B cell (primary cell): ENCODE data around the gene SLC12A1. TPM values are rescaled to one million over a fixed set of nuclear protein-coding genes. Genes with fewer than 3 reads are reported as not detected.

Source experiments
- ATAC-seq: fragments of 200-7000 bp; cut with Tn5 transposase; one replicate; pipeline ENCODE4 v1.10.0; 2021; ENCODE audit warnings: low read depth, mild to moderate bottlenecking, moderate number of reproducible peaks, moderate library complexity
- CTCF ChIA-PET: fragments of 350-600 bp; sonication (Branson Sonifier 250); formaldehyde crosslinking; loops from one replicate; lab custom pipeline; 2021; ENCODE audit warnings: antibody characterized with exemption, inconsistent platforms; lab: Charles Lee
- POLR2A ChIA-PET: fragments of 350-600 bp; sonication (Branson Sonifier 250); formaldehyde crosslinking; loops from one replicate; lab custom pipeline; 2021; ENCODE audit warnings: antibody characterized with exemption; lab: Charles Lee
- DNase-seq: peaks from one replicate; pipeline ENCODE4 v3.0.0; 2013
- H2AFZ ChIP-seq: 2 replicates; pipeline ENCODE4 v1.6.1; 2012; ENCODE audit warnings: mild to moderate bottlenecking, low read depth, low read length; ENCODE audit not compliant: insufficient read depth, poor library complexity, severe bottlenecking
- H3K27ac ChIP-seq, 2 donors: 1 replicate in 1 of 2; 2 replicates in 1 of 2; pipeline ENCODE4 v1.5.1; 2012 to 2013; ENCODE audit warnings: low read length in 2 of 2, mild to moderate bottlenecking in 2 of 2, moderate library complexity in 1 of 2
- H3K27me3 ChIP-seq, 4 experiments: fragments of 200-600 bp in 1 of 4; sonication (generic) in 1 of 4; replicated peaks in 1 of 4; 1 replicate in 2 of 4; 2 replicates in 2 of 4; pipeline versions ENCODE4 v1.6.1 to v1.7.0; 2013 to 2016; ENCODE audit warnings: low read length in 3 of 4, mild to moderate bottlenecking in 2 of 4, mixed read lengths in 1 of 4, moderate library complexity in 1 of 4; ENCODE audit not compliant: insufficient read depth in 4 of 4, control insufficient read depth in 3 of 4; ENCODE audit errors: control extremely low read depth in 1 of 4
- H3K36me3 ChIP-seq, 2 experiments: replicated peaks in 1 of 2; 1 replicate in 1 of 2; 2 replicates in 1 of 2; pipeline versions ENCODE4 v1.6.1 to v1.7.1; 2013; ENCODE audit warnings: low read length in 1 of 2; ENCODE audit not compliant: insufficient read depth in 2 of 2, control insufficient read depth in 1 of 2; ENCODE audit errors: control extremely low read depth in 1 of 2, extremely low read depth in 1 of 2
- H3K4me1 ChIP-seq, 2 donors: fragments of 200-600 bp in 1 of 2; sonication (generic) in 1 of 2; 1 replicate in 1 of 2; 2 replicates in 1 of 2; pipeline versions ENCODE4 v1.5.1 to v1.6.1; 2013 to 2017; ENCODE audit warnings: low read length in 2 of 2; ENCODE audit not compliant: control insufficient read depth in 2 of 2, insufficient read depth in 2 of 2
- H3K4me2 ChIP-seq: replicated peaks from 2 replicates; pipeline ENCODE3; 2012; ENCODE audit warnings: mild to moderate bottlenecking, low read depth, low read length; ENCODE audit not compliant: poor library complexity, severe bottlenecking
- H3K4me3 ChIP-seq, 5 experiments: fragments of 200-600 bp in 1 of 5; sonication (generic) in 1 of 5; 1 replicate in 3 of 5; 2 replicates in 2 of 5; pipeline versions ENCODE4 v1.5.1 to v1.7.0; 2011 to 2016; ENCODE audit warnings: low read length in 4 of 5, mild to moderate bottlenecking in 4 of 5, low read depth in 2 of 5, control low read depth in 1 of 5, moderate library complexity in 1 of 5; ENCODE audit not compliant: insufficient read depth in 1 of 5; ENCODE audit errors: control extremely low read depth in 1 of 5, extremely low read depth in 1 of 5
- H3K79me2 ChIP-seq: fragments of 200-600 bp; sonication (generic); one replicate; pipeline ENCODE4 v1.6.0; 2016; ENCODE audit warnings: low read length; ENCODE audit not compliant: control insufficient read depth, insufficient read depth
- H3K9ac ChIP-seq: fragments of 200-600 bp; sonication (generic); 2 replicates; pipeline ENCODE4 v1.6.1; 2017; ENCODE audit warnings: mild to moderate bottlenecking, low read length, moderate library complexity
- H3K9me3 ChIP-seq, 3 donors: one replicate each; pipeline versions ENCODE4 v1.6.1 to v1.7.1; 2013; ENCODE audit warnings: low read length in 2 of 3; ENCODE audit not compliant: control insufficient read depth in 2 of 3, insufficient read depth in 1 of 3; ENCODE audit errors: control extremely low read depth in 1 of 3
- H4K20me1 ChIP-seq: 2 replicates; pipeline ENCODE4 v1.6.0; 2012; ENCODE audit warnings: mild to moderate bottlenecking, low read length; ENCODE audit not compliant: insufficient read depth, control insufficient read depth, poor library complexity, severe bottlenecking
- H3K27ac Mint-ChIP-seq: one replicate; pipeline ENCODE4 v1.8.0; 2021; ENCODE audit warnings: mixed read lengths
- H3K27me3 Mint-ChIP-seq: one replicate; pipeline ENCODE4 v1.8.0; 2021; ENCODE audit warnings: mixed read lengths
- H3K4me1 Mint-ChIP-seq: one replicate; pipeline ENCODE4 v1.8.0; 2021; ENCODE audit warnings: mixed read lengths
- H3K4me3 Mint-ChIP-seq: one replicate; pipeline ENCODE4 v1.8.0; 2021; ENCODE audit warnings: mixed read lengths
- H3K9me3 Mint-ChIP-seq: one replicate; pipeline ENCODE4 v1.8.0; 2022; ENCODE audit warnings: mixed read lengths; ENCODE audit not compliant: insufficient read depth
- EZH2 ChIP-seq: IDR thresholded peaks from 2 replicates; pipeline ENCODE4 v1.6.1; 2012; ENCODE audit warnings: borderline replicate concordance, low read depth, mild to moderate bottlenecking, moderate library complexity, low read length; ENCODE audit not compliant: insufficient read depth, poor library complexity, severe bottlenecking
- WGBS: methylation state at CpG from one replicate; pipeline ENCODE4 v1.1.5; 2013; ENCODE audit warnings: missing lambda C conversion rate; ENCODE audit not compliant: insufficient coverage; 5-methylcytosine and 5-hydroxymethylcytosine counted together
- intact Hi-C: fragments of 100-400 bp; cut with micrococcal nuclease; formaldehyde crosslinking; loops from one replicate; pipeline ENCODE4 v1.10.0; 2022
- polyA plus RNA-seq: library from polyadenylated mRNA; depleted of rRNA; stranded (reverse); fragments of >200 nt; gene quantifications from 2 replicates; pipeline ENCODE4 v1.2.3, GENCODE V29; 2012
- total RNA-seq, 2 donors: library from RNA; stranded (reverse); fragments of 120-200 nt in 1 of 2; gene quantifications; 1 replicate in 1 of 2; 2 replicates in 1 of 2; pipeline versions ENCODE4 v1.2.3 to v1.2.4, GENCODE V29; 2013 to 2022
- TF ChIP-seq, protein P1 (sequence below): fragments of 200-600 bp; IDR thresholded peaks from one replicate; pipeline ENCODE4 v1.8.0; 2022; ENCODE audit warnings: antibody characterized with exemption, mild to moderate bottlenecking

SLC12A1 gene
- total and polyA plus RNA-seq, 2 donors (not counting 1 experiment from before 2014, with no cell fraction given) = not detected

DNA sequence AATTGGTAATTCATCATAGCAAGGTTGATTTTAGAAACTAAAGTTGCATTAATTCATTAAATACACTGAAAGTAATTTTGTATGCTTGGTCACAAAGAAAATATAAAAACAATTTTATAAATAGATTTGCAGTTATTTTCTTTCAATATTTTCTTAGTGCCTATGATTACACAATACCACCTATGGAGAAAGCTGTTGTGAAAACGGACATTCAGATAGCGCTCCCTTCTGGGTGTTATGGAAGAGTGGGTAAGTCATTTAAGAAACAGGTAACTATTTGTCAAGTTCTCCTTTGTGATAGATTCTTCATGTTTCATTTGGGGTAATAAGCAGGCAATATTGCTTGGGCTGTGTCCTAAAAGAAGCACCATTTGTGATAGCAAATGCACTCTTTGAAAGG lies 128.2 kb downstream of the SLC12A1 start:
- Histone ChIP-seq H2AFZ (no peak overlapping the region), H3K4me2 (no peak overlapping the region), H3K9ac (no peak overlapping the region), H3K27me3 (no peaks in the 10 kb centered on the region), H3K4me1 (peaks cover 10 to 14% of the 10 kb centered on the region in 2 donors), H4K20me1 (no peaks in the 10 kb centered on the region), H3K79me2 (no peaks in the 10 kb centered on the region), H3K4me3 (no peak overlapping the region), H3K9me3 (no peaks in the 10 kb centered on the region), H3K27ac (no peak overlapping the region), H3K36me3 (peaks cover 6 to 15% of the 10 kb centered on the region in 2 experiments)
- no peak for DNase-seq
- peaks cover 17% of the 10 kb centered on the region for H3K4me1 Mint-ChIP-seq
- intact Hi-C loops = no loop called here
- TF ChIP-seq EZH2 = no peak
- TF ChIP-seq, protein P1, sequence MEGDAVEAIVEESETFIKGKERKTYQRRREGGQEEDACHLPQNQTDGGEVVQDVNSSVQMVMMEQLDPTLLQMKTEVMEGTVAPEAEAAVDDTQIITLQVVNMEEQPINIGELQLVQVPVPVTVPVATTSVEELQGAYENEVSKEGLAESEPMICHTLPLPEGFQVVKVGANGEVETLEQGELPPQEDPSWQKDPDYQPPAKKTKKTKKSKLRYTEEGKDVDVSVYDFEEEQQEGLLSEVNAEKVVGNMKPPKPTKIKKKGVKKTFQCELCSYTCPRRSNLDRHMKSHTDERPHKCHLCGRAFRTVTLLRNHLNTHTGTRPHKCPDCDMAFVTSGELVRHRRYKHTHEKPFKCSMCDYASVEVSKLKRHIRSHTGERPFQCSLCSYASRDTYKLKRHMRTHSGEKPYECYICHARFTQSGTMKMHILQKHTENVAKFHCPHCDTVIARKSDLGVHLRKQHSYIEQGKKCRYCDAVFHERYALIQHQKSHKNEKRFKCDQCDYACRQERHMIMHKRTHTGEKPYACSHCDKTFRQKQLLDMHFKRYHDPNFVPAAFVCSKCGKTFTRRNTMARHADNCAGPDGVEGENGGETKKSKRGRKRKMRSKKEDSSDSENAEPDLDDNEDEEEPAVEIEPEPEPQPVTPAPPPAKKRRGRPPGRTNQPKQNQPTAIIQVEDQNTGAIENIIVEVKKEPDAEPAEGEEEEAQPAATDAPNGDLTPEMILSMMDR = no peak
- ATAC-seq = no peak
- H3K27me3 Mint-ChIP-seq = no peaks in the 10 kb centered on the region
- POLR2A ChIA-PET = no interaction called here
- no peak overlapping the region for H3K27ac Mint-ChIP-seq
- CTCF ChIA-PET = interaction anchor here (1.5 to 5.1 kb wide), 2 partner anchors 18 to 49 kb away, joined by 4 to 35 read pairs; no protein-coding TSS in a partner anchor
- no peak overlapping the region for H3K4me3 Mint-ChIP-seq
- no CpG with 5 or more reads among the region's 2 CpGs for WGBS
- no peaks in the 10 kb centered on the region for H3K9me3 Mint-ChIP-seq

DNA sequence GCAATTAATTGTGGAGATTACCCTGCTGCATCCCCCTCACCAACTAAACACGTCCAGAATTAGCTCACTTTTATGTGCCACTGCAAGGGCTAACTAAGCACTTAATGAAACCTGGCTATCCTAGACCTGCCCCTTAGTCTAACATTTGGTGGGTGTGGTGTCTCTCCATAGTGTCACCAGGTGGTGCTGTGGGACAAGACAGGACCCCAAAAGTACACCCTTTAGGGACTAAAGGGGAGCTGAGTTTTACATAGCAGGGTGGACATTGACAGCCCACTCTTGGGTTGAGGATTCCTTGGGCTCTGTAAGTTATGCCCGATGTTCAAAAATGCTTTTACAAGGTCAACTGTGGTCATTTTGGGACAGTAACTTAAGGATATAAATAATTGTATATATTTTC lies 130.8 kb downstream of the SLC12A1 start:
- ChIA-PET CTCF (interaction anchor here (1.0 to 5.1 kb wide), 4 partner anchors 11 to 809 kb away, joined by 3 to 35 read pairs (median 4); no protein-coding TSS in a partner anchor), POLR2A (no interaction called here)
- H3K27me3 ChIP-seq = no peaks in the 10 kb centered on the region
- TF ChIP-seq EZH2 = no peak
- TF ChIP-seq, protein P1 = peak; percentile 36
- no peak overlapping the region for H3K4me2 ChIP-seq
- intact Hi-C loops = no loop called here
- H3K27ac ChIP-seq = no peak overlapping the region
- Mint-ChIP-seq H3K9me3 (no peaks in the 10 kb centered on the region), H3K27me3 (no peaks in the 10 kb centered on the region), H3K27ac (no peak overlapping the region), H3K4me3 (no peak overlapping the region), H3K4me1 (peaks cover 14% of the 10 kb centered on the region)
- no peaks in the 10 kb centered on the region for H4K20me1 ChIP-seq
- H3K36me3 ChIP-seq = peaks cover 10 to 15% of the 10 kb centered on the region in 2 experiments
- no peaks in the 10 kb centered on the region for H3K9me3 ChIP-seq
- H3K79me2 ChIP-seq = no peaks in the 10 kb centered on the region
- H3K4me1 ChIP-seq = peaks cover 4 to 7% of the 10 kb centered on the region in 2 donors
- DNase-seq (peak; percentile 21), ATAC-seq (peak; percentile 35)
- WGBS = 100% methylated on average over 1 of the region's 2 CpGs
- H2AFZ ChIP-seq = no peak overlapping the region
- H3K9ac ChIP-seq = no peak overlapping the region
- H3K4me3 ChIP-seq = no peak overlapping the region
